Transverse colon (tissue), 4 donors: ENCODE data around the gene HEATR5B. TPM values are rescaled to one million over a fixed set of nuclear protein-coding genes. Genes with fewer than 3 reads are reported as not detected.

Experiments used
- DNase-seq: peaks from one replicate; pipeline ENCODE4 v3.0.0-alpha.2; 2019
- H3K27ac ChIP-seq, 4 donors: fragments of 200-600 bp; sonication (generic); 2 replicates each; pipeline ENCODE4 v1.5.1; 2016 to 2018; ENCODE audit warnings: inconsistent platforms in 4 of 4
- H3K27me3 ChIP-seq: fragments of 200-600 bp; sonication (generic); 2 replicates; pipeline ENCODE4 v1.5.1; 2017; ENCODE audit warnings: inconsistent platforms
- H3K36me3 ChIP-seq, 4 donors: fragments of 200-600 bp; sonication (generic); 2 replicates each; pipeline ENCODE4 v1.5.1; 2017 to 2019; ENCODE audit warnings: inconsistent platforms in 4 of 4
- H3K4me1 ChIP-seq, 4 donors: fragments of 200-600 bp; sonication (generic); 2 replicates each; pipeline ENCODE4 v1.5.1; 2017 to 2020; ENCODE audit warnings: inconsistent platforms in 4 of 4
- H3K4me3 ChIP-seq, 4 donors: fragments of 200-600 bp; sonication (generic); 1 replicate in 1 of 4; 2 replicates in 3 of 4; pipeline versions ENCODE4 v1.5.1 to v1.6.1; 2017 to 2019; ENCODE audit warnings: inconsistent platforms in 4 of 4
- H3K9me3 ChIP-seq, 2 donors: fragments of 200-600 bp; sonication (generic); 2 replicates each; pipeline ENCODE4 v1.5.1; 2017 to 2019; ENCODE audit warnings: inconsistent platforms in 2 of 2
- CTCF ChIP-seq, 5 experiments: fragments of 200-600 bp in 3 of 5; fragments of 450-650 bp in 2 of 5; sonication (generic) in 3 of 5; IDR thresholded peaks; 1 replicate in 2 of 5; 2 replicates in 3 of 5; pipeline ENCODE4 v1.5.1; 2016 to 2017; ENCODE audit warnings: antibody characterized with exemption in 5 of 5, inconsistent platforms in 3 of 5, mild to moderate bottlenecking in 2 of 5, moderate library complexity in 1 of 5
- EP300 ChIP-seq: sonication (generic); formaldehyde crosslinking; IDR thresholded peaks from one replicate; pipeline ENCODE4 v1.6.1; 2017; ENCODE audit warnings: antibody characterized with exemption, low read depth
- POLR2A ChIP-seq: fragments of 450-650 bp; IDR thresholded peaks from one replicate; pipeline ENCODE4 v1.6.1; 2016; ENCODE audit warnings: antibody characterized with exemption, mild to moderate bottlenecking, moderate library complexity
- POLR2AphosphoS5 ChIP-seq, 3 donors: sonication (generic); formaldehyde crosslinking; IDR thresholded peaks; one replicate each; pipeline ENCODE4 v1.6.1; 2016; ENCODE audit warnings: antibody characterized with exemption in 3 of 3
- WGBS, 2 donors: methylation state at CpG; one replicate each; pipeline ENCODE4 v1.1.5; 2018; ENCODE audit warnings: low coverage in 1 of 2; 5-methylcytosine and 5-hydroxymethylcytosine counted together
- in situ Hi-C, 4 donors: fragments of 200-750 bp; cut with MboI; loops; one replicate each; pipeline versions ENCODE4 v1.15.0 to v1.15.1; 2017; ENCODE audit warnings: low sequenced_read_pairs in 3 of 4, low pct_ligation_motif_present in 1 of 4, low pct_unique_long_range_greater_than_20kb in 1 of 4
- intact Hi-C: fragments of 100-400 bp; cut with DNase I; formaldehyde crosslinking; loops from one replicate; pipeline ENCODE4 v1.15.1; 2023; ENCODE audit warnings: low total_unique reads
- total RNA-seq, 4 donors: library from RNA; depleted of rRNA; stranded (reverse); fragments of >200 nt; gene quantifications; one replicate each; pipeline ENCODE4 v1.1.0, GENCODE V29; 2016

The HEATR5B gene
- total RNA-seq, 4 donors from 2014 or later = 17.9 to 45.4 (median 29.9) TPM

GRCh38 chr2:37098416-37099118 lies 14.4 kb upstream of the HEATR5B start:
- no peak overlapping the region for H3K4me3 ChIP-seq
- in situ Hi-C loops = no loop called here
- no peaks in the 10 kb centered on the region for H3K9me3 ChIP-seq
- no peak for TF ChIP-seq POLR2AphosphoS5 (IDR thresholded peaks at IDR 0.05)
- TF ChIP-seq CTCF (IDR thresholded peaks at IDR 0.05) = no peak
- no peak for TF ChIP-seq EP300
- no peak for TF ChIP-seq POLR2A
- H3K36me3 ChIP-seq = peaks cover 0 to 39% (median 15%) of the 10 kb centered on the region in 4 donors
- WGBS, 2 donors = 89 to 94% methylated on average over 4 of the region's 4 CpGs
- DNase-seq = no peak
- no peak overlapping the region for H3K27ac ChIP-seq
- H3K4me1 ChIP-seq = no peaks in the 10 kb centered on the region
- H3K27me3 ChIP-seq = no peaks in the 10 kb centered on the region
- intact Hi-C loops = no loop called here

DNA sequence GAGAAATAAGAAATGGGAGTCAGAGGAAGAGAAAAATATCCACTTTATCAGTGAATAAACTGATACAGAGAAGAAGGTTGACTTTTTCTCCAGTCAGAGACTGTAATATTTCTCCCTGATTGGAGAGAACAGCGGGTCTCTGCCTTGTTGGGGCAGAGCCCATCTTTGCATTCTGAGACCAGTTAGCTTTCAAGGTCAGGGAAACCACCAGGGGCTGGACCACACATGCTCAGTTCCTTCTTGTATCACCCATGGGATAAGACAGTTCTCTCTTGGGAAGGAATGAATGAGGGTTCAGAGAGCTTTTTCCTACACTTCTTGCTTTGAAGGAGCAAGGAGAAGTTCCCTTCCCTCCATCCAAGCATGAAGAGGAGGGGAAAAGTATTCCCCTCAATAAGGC lies 12.4 kb upstream of the HEATR5B start:
- H3K4me3 ChIP-seq = no peak overlapping the region
- no peaks in the 10 kb centered on the region for H3K9me3 ChIP-seq
- H3K27ac ChIP-seq = no peak overlapping the region
- 83% methylated on average over 1 of the region's 1 CpG; no CpG with 5 or more reads in 1 of the 2 donors for WGBS, 2 donors
- H3K27me3 ChIP-seq = no peaks in the 10 kb centered on the region
- in situ Hi-C loops = no loop called here
- no peak for TF ChIP-seq CTCF (IDR thresholded peaks at IDR 0.05)
- TF ChIP-seq POLR2AphosphoS5 (IDR thresholded peaks at IDR 0.05) = no peak
- TF ChIP-seq EP300 = no peak
- TF ChIP-seq POLR2A = no peak
- H3K4me1 ChIP-seq = no peaks in the 10 kb centered on the region
- intact Hi-C loops = no loop called here
- peaks cover 0 to 36% (median 17%) of the 10 kb centered on the region in 4 donors for H3K36me3 ChIP-seq
- no peak for DNase-seq

DNA sequence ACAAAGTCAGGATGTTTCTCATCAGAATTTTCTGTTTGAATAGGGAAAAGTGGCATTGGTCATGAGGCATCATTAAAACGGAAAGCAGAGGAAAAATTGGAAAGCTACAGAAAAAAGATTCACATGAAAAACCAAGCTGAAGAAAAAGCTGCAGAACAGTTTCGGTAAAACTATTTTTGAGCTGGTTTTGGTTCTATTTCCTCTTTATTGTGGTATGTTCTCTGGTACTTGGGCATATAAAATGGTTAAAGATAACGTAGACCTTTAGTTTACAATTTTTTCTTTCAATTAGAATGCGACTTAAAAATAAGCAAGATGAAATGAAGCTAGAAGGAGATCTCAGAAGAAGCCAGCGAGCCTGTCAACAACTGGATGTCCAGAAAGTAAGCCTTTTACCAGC lies 7.7 kb upstream of the HEATR5B start:
- peaks cover 0 to 24% (median 12%) of the 10 kb centered on the region in 4 donors for H3K36me3 ChIP-seq

DNA sequence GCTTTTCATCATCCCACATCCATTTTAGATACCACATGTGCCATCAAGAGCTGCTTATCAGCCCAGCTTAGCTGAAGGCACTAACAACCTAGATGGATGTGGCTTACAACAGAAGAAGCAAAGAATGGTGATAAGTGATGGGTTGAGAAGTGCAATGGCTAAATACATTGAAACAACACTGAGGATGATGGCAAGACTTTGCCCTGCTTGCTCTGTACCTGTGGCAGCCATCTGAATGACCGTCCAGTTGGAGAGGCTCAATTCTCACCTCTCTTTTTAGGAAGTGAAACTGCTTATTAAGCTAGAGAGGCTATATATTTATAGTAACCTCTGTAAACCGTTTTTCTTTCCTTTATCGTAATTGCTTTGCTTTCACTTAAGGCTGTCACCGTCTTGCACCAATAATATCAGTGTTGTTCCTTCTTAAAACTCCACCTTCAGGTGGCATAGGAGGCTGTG lies 5.9 kb upstream of the HEATR5B start:
- peaks cover 0 to 24% (median 9%) of the 10 kb centered on the region in 4 donors for H3K36me3 ChIP-seq
- H3K27ac ChIP-seq = no peak overlapping the region
- no peak overlapping the region for H3K4me3 ChIP-seq
- 78% methylated on average over 4 of the region's 4 CpGs for WGBS, 2 donors
- no peaks in the 10 kb centered on the region for H3K9me3 ChIP-seq
- TF ChIP-seq CTCF (IDR thresholded peaks at IDR 0.05) (no peak), POLR2AphosphoS5 (IDR thresholded peaks at IDR 0.05) (no peak), EP300 (no peak), POLR2A (no peak)
- in situ Hi-C loops (no loop called here), intact Hi-C loops (no loop called here)
- H3K27me3 ChIP-seq = no peaks in the 10 kb centered on the region
- no peak for DNase-seq
- peaks cover 4 to 8% (median 5%) of the 10 kb centered on the region in 4 donors for H3K4me1 ChIP-seq

More for the DNA sequence above, 7.7 kb upstream of the HEATR5B start:
- intact Hi-C loops (no loop called here), in situ Hi-C loops (no loop called here)
- H3K4me3 ChIP-seq = no peak overlapping the region
- H3K9me3 ChIP-seq = no peaks in the 10 kb centered on the region
- no peaks in the 10 kb centered on the region for H3K4me1 ChIP-seq
- 70 to 71% methylated on average over 5 of the region's 5 CpGs for WGBS, 2 donors
- TF ChIP-seq EP300 (no peak), POLR2AphosphoS5 (IDR thresholded peaks at IDR 0.05) (no peak), POLR2A (no peak), CTCF (IDR thresholded peaks at IDR 0.05) (no peak)
- DNase-seq = no peak
- no peak overlapping the region for H3K27ac ChIP-seq
- H3K27me3 ChIP-seq = no peaks in the 10 kb centered on the region
